Lower leg skin (tissue), 4 donors: ENCODE data around the gene SHISAL1. TPM values are rescaled to one million over a fixed set of nuclear protein-coding genes. Genes with fewer than 3 reads are reported as not detected.

ENCODE experiments used
- DNase-seq, 2 donors: peaks; one replicate each; pipeline ENCODE4 v3.0.0-alpha.2; 2019; ENCODE audit warnings: low spot score in 2 of 2
- H3K4me3 ChIP-seq: fragments of 200-600 bp; sonication (generic); 2 replicates; pipeline ENCODE4 v1.5.1; 2017; ENCODE audit warnings: mild to moderate bottlenecking, low read depth; ENCODE audit not compliant: poor library complexity, severe bottlenecking
- POLR2A ChIP-seq, 2 donors: fragments of 450-650 bp; IDR thresholded peaks; one replicate each; pipeline ENCODE4 v1.6.1; 2016 to 2017; ENCODE audit warnings: antibody characterized with exemption in 2 of 2, mild to moderate bottlenecking in 1 of 2, moderate library complexity in 1 of 2
- WGBS, 2 donors: methylation state at CpG; one replicate each; pipeline ENCODE4 v1.1.5; 2018; 5-methylcytosine and 5-hydroxymethylcytosine counted together
- intact Hi-C: fragments of 100-400 bp; cut with DNase I; formaldehyde crosslinking; loops from one replicate; pipeline ENCODE4 v1.15.0; 2023; ENCODE audit warnings: low total_unique reads
- total RNA-seq, 4 donors: library from RNA; depleted of rRNA; stranded (reverse); fragments of >200 nt; gene quantifications; one replicate each; pipeline ENCODE4 v1.1.0, GENCODE V29; 2016
- TF ChIP-seq, protein P1 (sequence below), 3 donors: fragments of 450-650 bp; IDR thresholded peaks; one replicate each; pipeline ENCODE4 v1.5.1; 2016; ENCODE audit warnings: antibody characterized with exemption in 3 of 3, mild to moderate bottlenecking in 3 of 3, moderate library complexity in 2 of 3

Gene SHISAL1
- total RNA-seq, 4 donors from 2014 or later, result 0.08 to 0.42 (median 0.28) TPM

DNA sequence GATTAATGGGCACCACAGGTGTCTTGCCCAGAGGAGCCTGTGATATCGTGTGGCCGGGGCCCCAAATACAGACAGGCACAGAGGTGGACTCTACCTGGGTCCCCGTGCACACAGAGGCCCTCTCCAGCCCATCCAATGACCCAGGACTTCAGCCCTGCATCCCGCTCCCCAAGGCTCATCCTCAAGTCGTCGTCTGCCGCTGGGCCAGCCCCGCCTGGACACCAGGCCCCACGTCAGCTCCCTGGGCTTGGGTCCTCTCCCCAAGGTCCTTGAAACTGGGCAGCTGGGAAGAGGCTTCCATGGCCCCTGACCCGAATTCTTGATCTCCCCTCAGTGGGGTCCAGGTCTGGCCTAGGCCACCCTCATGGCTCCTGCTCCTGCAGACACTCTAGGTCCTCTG, 20.2 kb downstream of the SHISAL1 start:
- TF ChIP-seq POLR2A (IDR thresholded peaks at IDR 0.05), result no peak
- TF ChIP-seq, protein P1, sequence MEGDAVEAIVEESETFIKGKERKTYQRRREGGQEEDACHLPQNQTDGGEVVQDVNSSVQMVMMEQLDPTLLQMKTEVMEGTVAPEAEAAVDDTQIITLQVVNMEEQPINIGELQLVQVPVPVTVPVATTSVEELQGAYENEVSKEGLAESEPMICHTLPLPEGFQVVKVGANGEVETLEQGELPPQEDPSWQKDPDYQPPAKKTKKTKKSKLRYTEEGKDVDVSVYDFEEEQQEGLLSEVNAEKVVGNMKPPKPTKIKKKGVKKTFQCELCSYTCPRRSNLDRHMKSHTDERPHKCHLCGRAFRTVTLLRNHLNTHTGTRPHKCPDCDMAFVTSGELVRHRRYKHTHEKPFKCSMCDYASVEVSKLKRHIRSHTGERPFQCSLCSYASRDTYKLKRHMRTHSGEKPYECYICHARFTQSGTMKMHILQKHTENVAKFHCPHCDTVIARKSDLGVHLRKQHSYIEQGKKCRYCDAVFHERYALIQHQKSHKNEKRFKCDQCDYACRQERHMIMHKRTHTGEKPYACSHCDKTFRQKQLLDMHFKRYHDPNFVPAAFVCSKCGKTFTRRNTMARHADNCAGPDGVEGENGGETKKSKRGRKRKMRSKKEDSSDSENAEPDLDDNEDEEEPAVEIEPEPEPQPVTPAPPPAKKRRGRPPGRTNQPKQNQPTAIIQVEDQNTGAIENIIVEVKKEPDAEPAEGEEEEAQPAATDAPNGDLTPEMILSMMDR (IDR thresholded peaks at IDR 0.05), result no peak
- intact Hi-C loops, result no loop called here
- no peak overlapping the region for H3K4me3 ChIP-seq
- WGBS, 2 donors, result 90 to 91% methylated on average over 10 of the region's 10 CpGs
- DNase-seq, result no peak

DNA sequence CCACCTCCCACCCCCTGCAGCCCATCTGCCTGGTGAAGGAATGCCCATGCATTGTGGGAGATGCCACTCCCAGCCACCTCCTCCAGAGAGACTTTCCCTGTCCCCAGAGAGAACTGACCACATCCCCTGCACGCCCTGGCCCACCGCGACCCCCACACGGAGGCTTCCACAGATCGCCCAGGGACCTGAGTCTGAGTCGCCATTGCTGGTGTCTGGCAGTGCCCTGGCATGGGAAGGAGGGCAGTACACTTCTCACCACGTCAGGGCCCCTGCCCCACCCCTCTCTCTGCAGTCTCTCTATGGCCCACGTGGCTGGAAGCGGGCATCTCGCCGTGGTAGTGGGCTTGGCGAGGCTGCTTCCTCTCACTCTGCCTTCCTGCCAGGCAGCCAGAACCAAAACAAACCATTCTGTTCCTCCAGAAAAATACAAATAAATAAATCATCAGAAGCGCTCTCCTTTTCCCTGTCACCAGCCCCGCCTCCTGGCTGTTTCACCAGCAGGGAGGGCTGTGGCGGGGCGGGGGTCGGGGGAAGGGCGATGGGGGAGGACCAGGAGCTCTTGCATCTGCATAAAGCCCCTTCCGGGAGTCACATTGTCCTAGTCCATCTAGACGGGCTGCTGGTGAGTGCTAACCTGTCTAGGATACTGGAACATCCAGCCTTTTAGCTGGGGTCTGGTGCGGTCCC, 20.9 kb downstream of the SHISAL1 start:
- WGBS, 2 donors, result 45 to 47% methylated on average over 15 to 21 of the region's 21 CpGs
- TF ChIP-seq, protein P1 (IDR thresholded peaks at IDR 0.05), result no peak
- no peak for TF ChIP-seq POLR2A (IDR thresholded peaks at IDR 0.05)
- no peak for DNase-seq
- no peak overlapping the region for H3K4me3 ChIP-seq
- intact Hi-C loops, result no loop called here

DNA sequence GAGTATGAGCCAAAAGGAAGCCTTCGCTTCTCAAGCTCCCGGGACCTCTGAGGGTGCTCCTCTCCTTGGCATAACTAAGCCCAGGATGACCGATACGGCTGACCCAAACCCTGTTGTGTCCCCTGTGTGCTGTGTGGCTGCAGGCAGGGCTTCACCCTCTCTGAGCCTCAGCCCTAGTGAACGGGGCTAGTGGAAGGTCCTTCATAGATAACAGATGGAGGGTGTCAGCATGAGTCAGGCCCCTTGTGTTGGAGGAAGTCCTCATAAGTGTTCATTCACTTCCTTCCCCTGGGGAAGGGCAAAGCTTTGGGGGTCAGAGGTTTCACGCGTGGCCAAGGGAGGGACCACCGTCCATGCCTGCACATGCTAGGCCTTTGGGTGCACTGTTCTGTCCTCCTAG, 21.5 kb downstream of the SHISAL1 start:
- H3K4me3 ChIP-seq, result no peak overlapping the region
- no peak for DNase-seq
- no peak for TF ChIP-seq POLR2A (IDR thresholded peaks at IDR 0.05)
- TF ChIP-seq, protein P1 (IDR thresholded peaks at IDR 0.05), result no peak
- 83 to 86% methylated on average over 7 to 8 of the region's 8 CpGs for whole genome bisulfite sequencing, 2 donors
- intact Hi-C loops, result no loop called here

DNA sequence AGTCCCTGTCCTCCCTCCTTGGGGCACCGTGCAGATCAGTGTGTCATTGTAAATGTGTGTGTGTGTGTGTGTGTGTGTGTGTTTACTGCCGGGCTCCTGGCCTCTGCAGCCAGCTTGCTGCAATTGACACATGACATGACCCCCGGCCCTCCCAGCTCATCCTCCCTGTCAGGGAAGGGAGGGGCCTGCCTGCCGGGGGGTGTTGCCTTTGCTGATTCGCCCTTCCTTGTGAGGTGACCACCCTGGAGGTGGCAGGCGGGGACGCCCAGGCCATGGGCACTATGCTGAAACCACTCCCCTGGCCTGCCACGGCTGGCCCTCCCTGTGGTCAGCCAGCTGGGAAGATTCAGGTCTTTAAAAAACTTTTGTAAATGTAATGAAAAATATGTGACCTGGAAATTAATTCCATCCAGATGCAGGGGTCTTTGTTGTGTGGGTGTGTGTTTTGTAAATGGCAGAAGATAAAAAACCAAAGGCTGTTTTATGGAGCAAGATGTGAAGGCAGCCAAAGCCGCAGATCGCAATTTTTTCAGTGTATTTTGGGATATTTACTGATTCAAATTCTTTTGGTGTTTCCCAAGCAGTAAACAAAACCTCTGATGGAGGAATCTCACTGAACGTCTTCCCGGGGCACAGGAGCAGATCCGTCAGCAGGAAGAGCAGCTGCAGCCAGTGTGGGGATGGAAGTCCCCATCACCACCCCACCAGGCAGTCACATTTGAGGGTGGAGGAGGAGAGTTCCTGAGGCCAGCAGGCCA, 23.2 kb downstream of the SHISAL1 start:
- H3K4me3 ChIP-seq, result no peak overlapping the region
- intact Hi-C loops, result no loop called here
- 59 to 78% methylated on average over 13 of the region's 13 CpGs for WGBS, 2 donors
- no peak for DNase-seq
- TF ChIP-seq, protein P1 (IDR thresholded peaks at IDR 0.05), result no peak
- no peak for TF ChIP-seq POLR2A (IDR thresholded peaks at IDR 0.05)

DNA sequence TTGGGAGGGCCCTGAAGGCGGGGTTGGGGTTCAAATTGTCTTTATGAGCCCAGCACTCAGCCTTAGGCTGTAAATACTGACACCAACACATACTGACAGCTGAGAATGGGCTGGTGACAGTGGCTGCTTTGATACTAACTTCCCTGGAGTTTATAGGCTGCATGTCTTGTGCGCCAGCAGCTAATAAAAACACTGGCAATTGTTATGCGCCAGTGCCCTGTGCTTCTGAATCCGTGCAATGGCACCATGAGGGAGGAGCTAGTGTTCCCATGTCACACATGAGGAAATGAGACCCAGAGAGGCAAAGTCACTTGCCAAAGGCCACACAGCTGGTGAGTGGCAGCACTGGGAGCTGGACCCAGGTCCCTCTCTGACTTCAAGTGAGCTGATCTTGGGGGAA, 23.8 kb downstream of the SHISAL1 start:
- WGBS, 2 donors, result 76 to 78% methylated on average over 4 of the region's 4 CpGs
- H3K4me3 ChIP-seq, result no peak overlapping the region

More for the DNA sequence above, 23.8 kb downstream of the SHISAL1 start:
- DNase-seq, result no peak
- intact Hi-C loops, result no loop called here
- TF ChIP-seq POLR2A (IDR thresholded peaks at IDR 0.05), result no peak
- TF ChIP-seq, protein P1 (IDR thresholded peaks at IDR 0.05), result no peak
